Left hindlimb (tissue), 1 donor: ENCODE measurements around the gene ZNF593.

Source experiments
- DNase-seq: peaks from one replicate; pipeline ENCODE4 v3.0.0-alpha.2; 2018

The ZNF593 gene

DNA sequence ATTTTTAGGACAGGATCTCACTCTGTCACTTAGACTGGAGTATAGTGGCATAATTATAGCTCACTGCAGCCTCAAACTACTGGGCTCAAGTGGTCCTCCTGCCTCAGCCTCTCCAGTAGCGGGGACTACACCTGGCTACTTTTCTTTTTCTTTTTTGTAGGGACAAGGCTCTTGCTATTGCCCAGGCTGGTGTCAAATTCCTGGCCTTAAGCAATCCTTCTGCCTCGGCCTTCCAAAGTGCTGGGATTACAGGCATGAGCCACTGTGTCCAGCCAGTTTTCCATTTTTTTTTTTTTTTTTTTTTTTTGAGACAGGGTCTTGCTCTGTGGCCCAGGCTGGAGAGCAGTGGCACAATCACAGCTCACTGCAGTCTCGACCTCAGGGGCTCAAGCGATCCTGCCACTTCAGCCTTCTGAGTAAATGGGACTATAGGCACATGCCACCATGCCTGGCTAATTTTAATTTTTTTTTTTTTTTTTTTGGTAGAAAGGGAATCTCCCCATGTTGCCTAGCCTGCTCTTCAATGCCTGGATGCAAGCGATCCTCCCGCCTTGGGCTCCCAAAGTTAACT is 43.7 kb downstream of the ZNF593 start:
- no peak for DNase-seq

DNA sequence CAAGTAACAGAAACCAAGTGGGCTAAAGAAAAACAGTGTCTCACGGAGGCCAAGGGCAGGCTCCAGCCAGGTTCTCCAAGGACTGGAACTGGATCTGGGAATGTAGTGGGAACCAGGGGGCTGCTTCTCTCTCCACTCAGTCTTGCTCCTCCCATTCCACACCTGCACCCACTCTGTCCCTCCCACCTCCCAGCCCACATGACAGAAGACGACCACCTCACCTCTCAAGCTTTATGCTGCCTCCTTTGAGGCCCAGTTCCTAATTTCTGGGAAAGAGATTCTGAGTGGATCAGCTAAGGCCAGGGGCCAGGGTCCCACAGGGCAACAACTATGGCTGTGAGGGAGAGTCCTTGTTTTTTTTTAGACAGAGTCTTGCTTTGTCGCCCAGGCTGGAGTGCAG is 45.5 kb downstream of the ZNF593 start:
- no peak for DNase-seq

DNA sequence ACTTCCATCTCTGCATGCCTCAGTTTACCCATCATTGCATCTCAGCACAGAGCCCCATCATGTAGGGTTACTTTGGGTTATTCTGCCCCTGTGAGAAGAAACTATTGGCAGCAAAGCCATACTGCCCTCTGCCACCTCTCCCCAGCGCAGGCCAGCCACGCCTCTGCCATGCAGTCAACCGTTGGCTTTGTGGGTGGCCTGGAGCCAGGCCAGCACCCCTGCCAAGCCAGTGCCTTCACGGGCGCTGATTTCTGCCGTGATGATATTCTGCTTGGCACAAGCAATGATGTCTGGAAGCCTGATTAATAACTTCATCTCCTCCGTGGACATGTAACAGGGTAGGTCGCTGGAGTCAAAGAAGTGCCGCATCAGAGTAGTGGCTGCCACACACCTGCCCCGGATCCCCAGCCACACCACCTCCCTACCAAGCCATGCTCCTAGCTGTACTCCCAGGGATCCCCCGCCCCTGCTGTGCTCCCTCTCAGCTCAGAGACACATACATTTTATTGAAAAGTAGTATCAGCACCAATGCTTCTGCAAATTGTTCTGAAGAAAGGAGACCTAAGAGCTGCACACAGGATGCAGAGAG is 49.3 kb downstream of the ZNF593 start:
- DNase-seq: no peak
